DMS 273 (cell line): ENCODE results near the gene PACSIN1.

Experiments
- DNase-seq: peaks from one replicate; lab custom pipeline; 2025; ENCODE audit not compliant: unreplicated experiment; lab: John Stamatoyannopoulos, UW

Gene PACSIN1

GRCh38 chr6:34560366-34561226 lies 94.7 kb downstream of the PACSIN1 start:
- DNase-seq, result peak; percentile 76

GRCh38 chr6:34561227-34561530 lies 95.3 kb downstream of the PACSIN1 start:
- DNase-seq, result no peak

GRCh38 chr6:34562350-34562749 lies 96.5 kb downstream of the PACSIN1 start:
- no peak for DNase-seq

- no peak for DNase-seq
These were observed 97.1 kb downstream of the PACSIN1 start for GRCh38 chr6:34562861-34563512.

- no peak for DNase-seq
These were observed 97.6 kb downstream of the PACSIN1 start for GRCh38 chr6:34563513-34563870.

GRCh38 chr6:34564181-34564580 lies 98.3 kb downstream of the PACSIN1 start:
- DNase-seq, result no peak

- DNase-seq, result no peak
These were observed 99.9 kb downstream of the PACSIN1 start for GRCh38 chr6:34565722-34566137.

GRCh38 chr6:34566830-34567546 lies 101.1 kb downstream of the PACSIN1 start:
- DNase-seq, result no peak

GRCh38 chr6:34568341-34569201 lies 102.7 kb downstream of the PACSIN1 start:
- no peak for DNase-seq

- DNase-seq, result no peak
These were observed 103.6 kb downstream of the PACSIN1 start for GRCh38 chr6:34569361-34569973.

- no peak for DNase-seq
These were observed 104.4 kb downstream of the PACSIN1 start for GRCh38 chr6:34570066-34570833.

- no peak for DNase-seq
These were observed 105.5 kb downstream of the PACSIN1 start for GRCh38 chr6:34571388-34571787.

- DNase-seq, result no peak
These were observed 106.1 kb downstream of the PACSIN1 start for GRCh38 chr6:34572021-34572420.

- DNase-seq, result no peak
These were observed 106.7 kb downstream of the PACSIN1 start for GRCh38 chr6:34572585-34572984.

- no peak for DNase-seq
These were observed 107.8 kb downstream of the PACSIN1 start for GRCh38 chr6:34573567-34574183.

GRCh38 chr6:34574647-34575293 lies 108.9 kb downstream of the PACSIN1 start:
- peak; percentile 45 for DNase-seq

GRCh38 chr6:34575326-34575725 lies 109.5 kb downstream of the PACSIN1 start:
- peak; percentile 38 for DNase-seq

- peak; percentile 37 for DNase-seq
These were observed 110.5 kb downstream of the PACSIN1 start for GRCh38 chr6:34576286-34576955.
